ENCODE data around the gene TBRG4.

Gene TBRG4

GRCh38 chr7:45140827-45141226 lies 29.3 kb upstream of the TBRG4 start:
- no peak for DNase-seq

DNA sequence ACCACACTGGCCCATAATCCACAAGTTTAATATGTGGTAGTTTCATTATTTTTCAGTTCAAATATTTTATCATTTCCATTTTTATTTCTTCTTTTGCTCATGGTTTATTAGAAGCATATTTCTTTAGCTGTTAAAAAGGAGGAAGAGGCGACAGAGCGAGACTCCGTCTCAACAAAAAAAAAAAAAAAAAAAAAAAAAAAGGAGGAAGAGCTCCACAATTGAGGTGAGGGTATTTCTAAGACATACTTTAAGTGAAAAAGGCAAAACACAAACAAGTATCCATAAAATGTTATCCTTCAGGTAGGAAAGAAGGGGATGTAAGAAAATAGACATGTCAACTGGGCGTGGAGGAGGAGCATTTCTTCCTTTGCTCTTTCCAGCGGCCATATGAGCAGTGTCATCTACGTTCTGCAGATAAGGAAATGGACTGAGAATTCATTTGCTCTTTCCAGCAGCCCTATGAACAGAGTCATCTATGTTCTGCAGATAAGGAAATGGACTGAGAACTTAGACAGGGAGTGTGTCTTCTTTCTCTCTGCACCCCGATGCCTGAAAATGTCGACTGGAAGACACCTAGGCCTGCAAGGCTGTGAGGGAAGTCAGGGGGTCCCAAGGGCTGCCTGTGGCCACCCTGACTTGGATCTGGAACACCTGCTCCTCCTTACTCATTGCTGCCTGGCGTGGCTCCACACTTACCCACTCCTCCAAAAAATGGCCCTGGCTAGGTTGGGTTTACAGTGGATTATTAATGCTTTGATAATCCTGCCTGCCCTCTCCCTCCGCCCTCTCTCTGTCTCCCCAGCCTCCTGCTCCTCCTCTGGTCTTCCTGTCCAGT lies 27.2 kb upstream of the TBRG4 start:
- DNase-seq: no peak

DNA sequence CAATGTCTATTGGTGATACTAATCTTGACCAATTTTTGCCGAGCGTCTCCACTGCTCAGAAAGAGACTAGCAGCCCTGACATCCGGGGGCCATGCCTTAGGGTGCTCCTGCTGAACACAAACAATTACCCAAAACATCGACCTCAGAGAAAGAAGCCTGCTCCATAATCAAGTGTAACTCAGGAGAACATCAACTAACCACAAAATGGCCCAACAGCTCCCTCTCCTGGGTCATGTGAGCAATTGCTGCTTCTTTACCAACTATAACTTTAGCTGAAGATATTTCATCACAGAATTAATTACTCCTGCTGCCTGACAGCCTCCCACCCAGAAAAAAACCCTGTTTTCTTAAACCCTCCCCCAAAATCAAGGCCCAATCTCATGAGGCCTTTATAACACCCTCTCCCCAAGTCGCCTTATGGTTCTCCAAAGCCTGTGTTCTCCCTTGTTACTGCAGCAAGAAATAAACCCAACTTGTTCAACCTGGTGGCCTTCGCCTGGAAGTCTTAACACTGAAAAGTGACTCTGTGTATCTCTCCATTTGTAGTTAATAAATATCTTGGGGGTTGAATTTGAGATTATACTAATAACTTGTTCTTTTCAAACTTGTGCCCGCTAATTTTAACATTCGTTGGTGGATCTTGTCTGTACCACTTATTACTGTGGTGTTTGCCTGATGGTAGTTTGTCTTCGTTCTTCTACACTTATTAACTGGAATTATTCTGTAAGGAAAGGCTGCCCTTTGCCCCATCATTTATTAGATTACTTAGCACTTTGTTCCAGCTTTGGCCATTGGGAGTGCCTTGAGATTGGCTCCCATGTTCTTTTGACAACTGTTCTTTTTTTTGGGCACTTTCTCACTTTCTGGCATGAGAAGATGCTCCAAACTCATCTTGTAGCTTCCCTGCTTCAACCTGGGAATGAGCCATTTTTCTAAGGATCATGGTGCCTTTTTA lies 24.9 kb upstream of the TBRG4 start:
- DNase-seq: peak; percentile 74

- DNase-seq: no peak
Measured at GRCh38 chr7:45133877-45134276, 22.4 kb upstream of the TBRG4 start.

GRCh38 chr7:45133352-45133751 lies 21.9 kb upstream of the TBRG4 start:
- DNase-seq: no peak

DNA sequence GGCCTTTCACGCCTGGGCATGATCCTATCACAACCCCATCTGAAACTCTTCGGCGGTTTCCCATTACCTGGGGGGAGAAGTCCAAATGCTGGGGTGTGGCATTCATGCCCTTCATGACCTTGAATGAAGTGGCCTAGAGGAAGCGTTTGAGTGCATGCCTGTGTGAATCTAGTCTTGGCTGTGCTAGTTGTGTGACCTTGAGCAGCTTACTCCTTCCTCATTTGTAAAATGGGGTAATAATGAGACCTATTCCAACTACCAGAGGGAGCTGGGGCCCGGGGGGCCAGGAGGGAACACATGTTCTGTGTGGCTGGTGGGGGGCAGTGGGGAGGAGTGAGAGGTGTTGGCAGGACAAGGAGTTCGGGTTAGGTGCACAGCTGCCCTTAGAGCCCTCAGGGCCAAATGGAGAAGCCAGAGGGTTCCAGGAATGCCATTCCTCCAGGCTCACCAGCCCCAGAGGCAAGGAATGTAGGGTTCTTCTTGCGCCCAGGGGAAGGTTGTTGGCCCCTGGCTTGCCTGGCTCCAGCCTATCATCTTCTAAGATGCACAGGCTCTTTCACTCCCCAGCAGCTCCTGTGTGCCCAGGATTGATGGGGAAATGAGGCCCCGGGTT lies 21.3 kb upstream of the TBRG4 start:
- DNase-seq: no peak

DNA sequence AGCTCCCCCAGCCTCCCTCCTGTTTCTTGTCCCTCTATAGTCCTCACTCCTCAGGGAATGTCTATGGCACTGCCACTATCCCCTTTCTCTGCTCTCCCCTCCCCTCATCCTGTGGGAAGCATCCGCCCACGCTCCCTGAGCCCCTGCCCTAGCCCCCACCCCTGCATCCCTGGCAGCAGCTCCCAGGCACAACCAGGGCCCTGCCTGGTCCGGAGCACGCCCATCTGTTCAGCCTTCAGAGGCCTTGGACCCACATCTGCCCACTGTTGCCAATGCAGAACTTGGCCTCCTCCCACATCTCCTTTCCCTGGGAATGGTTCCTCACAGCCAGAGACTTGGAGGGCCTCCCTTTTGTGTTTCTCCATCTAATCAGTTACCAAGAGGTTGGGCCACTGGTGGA lies 20.4 kb upstream of the TBRG4 start:
- no peak for DNase-seq

- DNase-seq: no peak
Measured at GRCh38 chr7:45130910-45131309, 19.4 kb upstream of the TBRG4 start.

GRCh38 chr7:45129906-45130305 lies 18.4 kb upstream of the TBRG4 start:
- DNase-seq: no peak

DNA sequence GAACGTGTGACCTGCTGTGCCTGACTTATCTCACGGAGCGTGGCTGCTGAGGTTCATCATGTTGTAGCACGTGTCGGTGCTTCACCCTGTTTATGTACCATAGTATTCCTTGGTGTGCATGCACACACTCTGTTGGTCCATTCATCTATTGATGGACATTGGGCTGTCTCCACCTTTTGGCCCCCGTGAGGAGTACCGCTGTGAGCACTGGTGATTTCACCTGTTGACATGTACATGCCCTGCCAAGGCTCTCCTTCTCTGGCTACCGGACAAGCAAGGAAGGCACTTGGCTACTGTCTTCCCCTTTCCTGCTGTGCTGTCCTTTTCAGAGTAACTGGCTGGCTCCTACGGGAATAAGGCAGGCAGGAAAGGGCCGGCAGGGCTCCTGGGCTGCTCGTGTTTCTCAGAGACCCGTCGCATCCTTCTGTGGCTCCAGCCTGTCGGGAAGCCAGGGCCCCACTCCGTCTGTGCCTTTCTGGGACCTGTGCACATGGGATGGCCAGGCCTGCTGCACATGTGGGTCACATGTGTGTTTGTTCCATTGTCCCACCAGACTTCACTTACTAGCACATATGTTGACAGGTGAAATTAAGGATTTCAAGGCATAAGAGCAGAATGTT lies 17.8 kb upstream of the TBRG4 start:
- DNase-seq: no peak

GRCh38 chr7:45126920-45127319 lies 15.4 kb upstream of the TBRG4 start:
- no peak for DNase-seq

DNA sequence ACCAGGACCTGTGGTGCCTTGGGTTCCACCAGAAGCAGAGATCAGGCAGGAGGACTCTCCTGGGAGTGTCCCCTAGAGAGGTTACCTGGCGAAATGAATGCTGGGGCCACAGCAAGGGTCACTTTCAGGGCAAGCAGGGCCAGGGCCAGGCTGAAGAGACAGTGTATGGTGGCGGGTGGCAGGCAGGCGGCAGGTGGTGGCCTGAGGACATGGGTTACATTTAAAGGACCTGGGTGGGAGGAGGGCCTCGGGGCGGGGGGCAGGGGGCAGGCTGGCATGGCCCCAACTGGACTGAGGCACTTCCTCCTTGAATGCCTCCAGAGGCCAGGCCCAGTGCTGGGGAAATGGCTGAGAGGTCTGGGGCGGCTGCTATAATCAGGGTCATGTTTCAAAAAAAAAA lies 14.7 kb upstream of the TBRG4 start:
- no peak for DNase-seq

GRCh38 chr7:45125193-45125904 lies 13.9 kb upstream of the TBRG4 start:
- no peak for DNase-seq

DNA sequence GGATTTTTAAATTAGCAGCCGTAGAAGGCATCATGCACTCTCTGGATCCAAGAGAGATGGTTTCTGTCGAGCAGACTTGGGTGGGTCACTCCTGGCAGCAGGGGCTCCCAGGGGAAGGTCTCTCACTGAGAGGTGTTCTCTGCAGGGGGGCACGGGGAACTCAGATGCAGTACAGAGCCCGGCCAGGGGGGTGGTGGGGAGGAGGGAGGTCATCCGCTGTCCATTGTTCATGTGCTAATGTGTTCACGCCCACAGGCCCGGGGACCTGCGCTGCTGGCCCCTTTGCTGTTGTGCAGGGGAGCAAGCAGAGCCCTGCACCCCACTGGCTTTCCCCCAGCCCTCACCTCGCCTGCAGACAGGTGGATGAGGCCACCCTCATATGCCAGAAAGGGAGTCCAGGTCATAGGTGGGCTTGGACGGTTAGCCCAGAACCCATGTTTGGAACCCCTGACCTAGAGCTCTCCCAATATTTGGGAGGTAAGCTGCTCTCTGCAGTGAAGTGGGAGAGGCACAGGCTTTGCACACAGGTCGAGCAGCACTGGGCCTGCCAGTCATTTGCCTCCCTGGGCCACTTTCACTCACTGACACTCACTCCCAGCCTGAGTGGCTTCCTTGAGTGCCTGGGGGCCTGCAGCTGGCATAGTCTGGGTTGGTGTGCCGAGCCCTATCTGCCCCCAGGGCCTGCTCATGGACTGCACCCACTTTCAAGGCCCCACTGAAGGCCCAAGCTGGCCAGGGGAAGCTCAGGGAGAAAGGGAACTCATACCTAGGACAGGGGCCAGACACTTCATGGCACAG lies 12.6 kb upstream of the TBRG4 start:
- no peak for DNase-seq

DNA sequence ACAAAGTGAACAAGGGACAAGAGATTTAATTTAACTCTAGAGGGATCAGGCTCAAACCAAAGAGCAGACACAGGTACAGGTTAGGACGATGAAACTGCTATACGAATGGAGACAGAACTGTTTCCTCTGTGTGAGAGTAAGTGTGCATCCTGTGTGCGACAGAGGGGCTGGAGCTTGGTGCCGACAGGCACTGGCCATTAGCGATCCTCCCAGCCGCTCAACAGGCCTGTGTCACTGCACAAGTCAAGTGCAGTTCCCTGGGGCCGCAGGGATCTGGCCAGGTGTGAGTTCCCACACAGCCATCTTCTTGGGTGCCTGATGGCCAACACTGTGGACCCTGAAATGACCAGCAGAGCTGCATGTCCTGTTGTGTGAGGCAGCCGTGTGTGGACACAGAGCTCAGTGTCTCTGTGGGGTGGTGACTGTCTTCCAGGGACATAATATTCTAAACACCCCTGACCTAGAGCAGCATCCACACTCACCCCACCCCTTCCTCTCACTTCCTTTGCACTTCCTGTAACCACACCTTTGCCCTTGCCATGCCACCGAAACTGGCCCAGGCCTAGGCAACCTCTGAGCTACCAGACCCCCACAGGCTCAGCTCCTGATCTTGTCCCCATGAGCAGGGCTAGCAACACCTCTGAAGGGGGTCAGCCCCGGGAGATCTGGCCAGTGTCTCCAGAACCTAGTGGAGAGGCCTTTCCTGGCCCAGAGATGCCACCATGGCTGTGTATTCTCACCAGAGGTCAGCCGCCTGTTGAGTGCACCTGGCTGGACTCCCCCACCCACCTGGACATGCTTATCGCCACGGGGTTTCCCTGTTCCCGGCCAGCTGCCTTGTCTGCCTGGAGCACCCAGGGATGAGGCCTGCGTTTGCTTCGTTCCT lies 11.7 kb upstream of the TBRG4 start:
- no peak for DNase-seq

DNA sequence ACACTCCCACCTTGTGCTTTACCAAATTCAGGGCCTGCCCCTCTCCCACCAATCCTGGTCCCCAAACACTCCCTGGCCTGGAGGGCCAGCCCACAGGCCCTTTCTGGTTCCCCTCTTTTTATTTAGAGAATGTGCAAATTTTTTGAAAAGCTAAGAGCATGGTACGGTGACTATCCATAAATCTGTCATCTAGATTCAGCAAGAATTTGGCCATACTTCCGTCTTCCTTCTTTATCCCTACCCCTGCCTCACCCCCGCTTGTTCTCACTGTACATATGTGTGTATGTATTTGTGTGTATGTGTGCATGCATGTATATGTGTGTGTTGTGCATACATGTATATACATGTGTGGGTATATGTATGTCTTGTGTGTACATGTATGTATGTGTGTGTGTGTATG lies 8.1 kb upstream of the TBRG4 start:
- no peak for DNase-seq

DNA sequence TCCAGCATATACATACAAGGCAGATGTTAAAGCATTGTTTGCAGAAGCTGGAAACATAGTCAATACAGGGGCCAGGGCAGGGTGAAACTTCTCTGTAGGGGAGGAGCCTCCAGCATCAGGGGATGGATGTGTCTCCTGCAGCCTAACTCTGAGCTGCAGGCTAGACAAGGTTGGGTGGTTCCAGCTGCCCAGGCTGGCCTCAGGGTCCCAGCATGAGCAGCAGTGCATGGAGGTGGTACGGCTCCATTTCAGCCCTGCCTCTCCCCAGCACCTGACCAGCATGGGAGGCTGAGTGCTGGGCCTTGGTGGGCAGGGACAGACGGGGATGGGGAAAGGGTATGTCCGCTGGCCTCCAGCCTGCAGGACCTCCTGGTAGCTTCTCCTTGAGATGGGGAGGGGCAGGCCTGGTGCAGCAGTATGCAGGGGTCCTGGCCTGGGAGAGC lies 7.4 kb upstream of the TBRG4 start:
- no peak for DNase-seq

GRCh38 chr7:45118292-45118691 lies 6.8 kb upstream of the TBRG4 start:
- DNase-seq: no peak

DNA sequence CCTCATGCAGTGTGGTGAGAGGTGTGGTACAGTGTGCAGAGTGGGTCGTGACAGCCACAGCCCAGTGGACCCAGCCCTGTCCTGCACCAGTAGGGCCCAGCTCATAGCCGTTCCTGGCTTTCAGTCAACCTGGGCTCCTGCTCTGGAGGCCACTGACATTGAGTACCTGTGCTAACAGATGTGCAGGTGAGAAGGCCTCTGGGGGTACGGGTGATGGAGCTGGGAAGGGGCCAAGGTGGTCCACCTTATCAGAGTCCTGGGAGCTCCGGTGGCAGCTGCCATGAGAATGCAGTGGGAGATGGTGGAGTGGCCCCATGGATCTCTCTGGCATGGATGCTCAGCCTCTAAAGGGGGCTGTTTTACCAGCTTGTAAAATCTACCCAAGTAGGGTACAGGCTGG lies 6.1 kb upstream of the TBRG4 start:
- no peak for DNase-seq

DNA sequence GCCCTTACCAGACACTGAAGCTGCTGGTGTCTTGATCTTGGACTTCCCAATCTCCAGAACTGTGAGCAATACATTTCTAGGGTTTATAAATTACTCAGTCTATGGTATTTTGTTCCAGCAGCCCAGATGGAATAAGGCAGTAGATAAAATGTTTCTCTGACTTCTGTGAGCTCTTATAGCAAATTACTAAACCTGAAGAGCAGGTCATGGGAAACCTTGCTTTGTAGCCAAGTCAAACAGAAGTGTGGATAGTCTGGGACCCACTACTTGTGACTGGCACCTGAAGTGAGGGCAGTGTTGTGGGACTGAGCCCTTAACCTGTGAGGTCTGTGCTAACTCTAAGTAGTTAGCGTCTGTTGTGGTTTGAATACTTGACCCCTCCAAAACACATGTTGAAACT lies 4.6 kb upstream of the TBRG4 start:
- DNase-seq: no peak

Data from stimulated activated CD8-positive, alpha-beta memory T cell treated with anti-CD3 and anti-CD28 coated beads, Interleukin-4, amount 100 ng/mL, for 48 hours (primary cell).